NCI-H2227 (cell line): ENCODE results near the gene GPR132.

Experiments used
- DNase-seq: peaks from one replicate; lab custom pipeline; 2025; ENCODE audit not compliant: unreplicated experiment; lab: John Stamatoyannopoulos, UW

The GPR132 gene

DNA sequence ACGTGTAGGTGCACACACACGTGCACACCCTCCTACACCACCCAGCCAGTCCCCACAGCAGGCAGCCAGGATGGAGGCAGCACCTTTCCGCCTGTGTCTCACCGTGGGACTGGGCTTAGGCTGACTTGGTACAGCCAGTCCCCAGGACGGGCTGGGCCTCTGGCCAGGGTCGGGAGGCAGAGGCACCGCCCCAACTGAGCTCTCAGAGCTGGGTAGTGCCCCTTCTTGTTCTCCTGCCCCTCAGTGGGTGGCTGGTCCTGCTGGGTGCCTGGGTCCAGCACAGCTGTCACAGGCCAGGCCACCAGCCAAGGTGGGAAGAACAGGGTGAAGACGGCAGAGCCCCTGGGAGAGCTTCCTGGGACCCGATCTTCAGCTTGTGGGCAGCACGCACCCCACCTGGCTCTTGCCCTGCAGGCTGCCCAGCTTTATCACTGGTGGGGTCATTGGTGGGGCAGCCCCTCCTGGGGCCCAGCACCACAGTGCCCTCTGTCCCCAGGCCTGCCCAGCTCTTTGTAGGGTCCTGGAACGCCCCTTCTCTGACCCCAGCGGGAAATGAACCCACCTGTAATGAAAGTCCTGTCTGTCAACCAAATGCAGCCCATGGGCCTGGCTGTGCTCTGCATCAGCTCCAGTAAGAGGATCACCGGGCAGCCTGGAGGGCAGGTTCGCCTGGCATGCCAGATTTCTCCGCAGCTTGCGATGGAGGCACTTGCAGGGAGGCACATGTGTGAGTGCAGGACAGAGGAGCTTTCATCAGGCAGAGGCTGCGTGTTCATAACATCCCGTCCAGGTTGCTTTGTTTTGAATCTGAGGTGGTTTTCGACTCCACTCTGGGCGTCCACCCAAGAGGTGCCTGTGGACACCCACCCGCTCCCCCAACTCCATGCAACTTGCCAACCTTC is 59.0 kb downstream of the GPR132 start:
- no peak for DNase-seq

DNA sequence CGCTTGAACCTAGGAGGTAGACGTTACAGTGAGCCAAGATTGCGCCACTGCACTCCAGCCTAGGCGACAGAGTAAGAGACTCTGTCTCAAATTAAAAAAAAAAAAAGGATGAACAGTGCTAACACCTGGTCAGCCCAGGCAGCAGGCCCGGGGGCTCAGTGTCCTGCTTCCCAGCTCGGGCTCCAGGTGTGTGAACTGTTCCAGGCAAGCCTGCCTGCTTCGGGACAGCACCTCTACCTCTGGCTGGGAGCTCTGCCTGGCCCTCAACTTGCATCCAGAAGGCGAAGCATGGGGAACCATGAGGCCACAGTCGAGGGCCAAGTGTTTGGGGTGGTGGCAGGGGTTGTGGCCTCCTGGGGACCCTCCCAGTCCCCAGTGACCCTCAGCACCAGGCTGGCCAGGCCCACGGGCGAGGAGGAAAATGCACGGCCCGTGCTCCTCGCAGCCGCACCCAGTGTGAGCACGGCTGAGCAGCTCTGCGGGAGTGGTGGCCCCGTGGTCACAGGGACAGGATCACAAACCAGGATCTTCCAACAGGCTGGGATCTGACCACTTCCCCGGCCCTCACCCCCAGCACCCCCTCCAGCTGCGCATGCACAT is 59.8 kb downstream of the GPR132 start:
- no peak for DNase-seq
